HG03135 (cell line): ENCODE measurements around the gene TCFL5.

ENCODE experiments used
- ATAC-seq: cut with Tn5 transposase; IDR thresholded peaks from one replicate; pipeline ENCODE4 v1.9.1; 2021; ENCODE audit warnings: mild to moderate bottlenecking, moderate library complexity; ENCODE audit not compliant: unreplicated experiment

TCFL5 gene

DNA sequence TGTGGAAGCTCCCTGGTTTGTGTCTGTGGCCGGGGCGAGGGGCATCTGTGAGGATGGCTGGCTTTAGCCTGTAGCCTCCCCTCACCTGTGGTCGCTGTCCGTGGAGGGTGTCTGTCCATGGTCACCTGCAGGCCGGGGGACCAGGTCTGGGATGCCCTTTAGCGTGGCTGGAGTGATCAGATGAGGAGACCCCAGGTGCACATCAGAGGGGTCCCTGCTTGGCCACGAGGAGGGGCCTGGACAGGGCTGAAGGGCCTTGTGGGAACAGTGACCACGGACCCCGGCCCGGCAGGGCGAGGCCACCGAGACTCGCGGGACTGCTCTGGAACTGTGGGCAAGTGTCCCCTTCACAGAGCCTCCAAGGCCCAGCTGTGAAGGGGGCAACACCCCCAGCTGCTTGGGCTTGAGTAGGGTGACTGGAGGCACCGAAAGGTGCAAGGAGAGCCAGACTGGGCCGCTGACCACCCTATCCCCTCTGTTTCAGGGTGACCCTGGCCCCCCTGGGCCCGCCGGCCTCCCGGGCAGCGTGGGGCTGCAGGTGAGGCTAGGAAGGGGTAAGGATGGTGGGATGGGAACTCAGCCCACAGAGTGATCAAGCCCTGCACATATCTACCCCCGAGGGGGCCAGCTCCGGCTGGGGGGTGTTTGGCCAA is 36.2 kb downstream of the TCFL5 start:
- no peak for ATAC-seq

DNA sequence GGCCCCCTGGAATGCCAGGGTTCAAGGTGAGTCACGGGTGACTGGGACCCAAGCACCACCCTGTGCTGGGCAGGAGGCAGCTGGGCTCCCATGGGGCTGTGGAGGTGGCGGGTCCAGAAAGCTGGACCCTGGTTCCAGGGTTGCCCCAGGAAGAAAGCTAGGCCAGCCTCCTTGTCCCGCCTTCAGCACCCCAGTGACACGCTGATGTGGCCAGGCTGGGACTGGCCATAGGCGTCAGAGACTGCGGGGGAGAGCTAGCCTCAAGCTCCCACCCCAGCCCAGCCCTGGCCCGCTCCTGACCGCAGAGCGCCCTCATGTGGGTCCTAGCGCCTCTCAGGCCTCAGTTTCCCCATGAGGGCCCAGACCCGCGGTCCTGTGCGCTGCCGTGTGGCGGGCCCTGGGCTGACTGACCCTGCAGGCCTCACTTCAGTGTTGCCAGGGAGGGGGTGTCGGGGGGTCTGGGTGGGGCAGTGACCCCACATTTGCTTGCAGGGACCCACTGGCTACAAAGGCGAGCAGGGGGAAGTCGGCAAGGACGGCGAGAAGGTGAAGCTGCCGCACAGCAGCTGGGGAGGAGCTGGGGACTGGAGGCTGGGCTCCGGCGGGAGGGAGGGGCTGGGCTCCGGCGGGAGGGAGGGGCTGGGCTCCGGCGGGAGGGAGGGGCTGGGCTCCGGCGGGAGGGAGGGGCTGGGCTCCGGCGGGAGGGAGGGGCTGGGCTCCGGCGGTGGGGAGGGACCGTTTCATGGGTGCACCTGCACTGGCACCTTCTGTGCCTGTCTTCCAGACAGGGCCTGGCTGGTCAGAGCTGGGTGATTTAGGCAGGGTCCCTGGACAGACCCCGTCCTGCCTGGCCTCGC is 36.9 kb downstream of the TCFL5 start:
- no peak for ATAC-seq

DNA sequence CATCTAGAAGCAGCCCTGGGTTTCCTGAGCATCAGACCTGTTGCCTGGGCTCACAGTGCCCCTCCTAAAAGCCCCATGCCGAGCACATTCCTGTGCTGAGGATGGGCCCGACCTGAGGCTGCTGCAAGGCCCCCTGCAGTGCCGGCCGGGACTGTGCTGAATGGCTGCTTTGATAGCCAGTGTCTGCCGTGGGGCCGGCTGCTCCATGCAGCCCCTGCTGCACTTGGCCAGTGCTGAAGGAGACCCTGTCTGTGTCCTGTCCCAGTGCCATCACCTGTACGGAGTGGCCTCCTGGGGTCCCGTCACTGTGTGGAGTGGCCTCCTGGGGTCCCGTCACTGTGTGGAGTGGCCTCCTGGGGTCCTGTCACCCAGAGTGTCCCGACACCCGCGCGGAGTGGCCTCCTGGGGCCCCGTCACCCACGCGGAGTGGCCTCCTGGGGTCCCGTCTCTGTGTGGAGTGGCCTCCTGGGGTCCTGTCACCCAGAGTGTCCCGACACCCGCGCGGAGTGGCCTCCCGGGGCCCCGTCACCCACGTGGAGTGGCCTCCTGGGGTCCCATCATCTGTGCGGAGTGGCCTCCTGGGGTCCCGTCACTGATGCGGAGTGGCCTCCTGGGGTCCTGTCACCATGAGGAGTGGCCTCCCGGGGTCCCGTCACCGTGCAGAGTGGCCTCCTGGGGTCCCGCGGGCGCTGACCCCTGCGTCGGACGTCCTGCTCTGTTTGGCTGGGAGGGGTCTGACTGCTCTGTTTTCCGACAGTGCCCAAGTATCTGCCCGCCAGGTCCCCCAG is 37.7 kb downstream of the TCFL5 start:
- ATAC-seq: no peak

DNA sequence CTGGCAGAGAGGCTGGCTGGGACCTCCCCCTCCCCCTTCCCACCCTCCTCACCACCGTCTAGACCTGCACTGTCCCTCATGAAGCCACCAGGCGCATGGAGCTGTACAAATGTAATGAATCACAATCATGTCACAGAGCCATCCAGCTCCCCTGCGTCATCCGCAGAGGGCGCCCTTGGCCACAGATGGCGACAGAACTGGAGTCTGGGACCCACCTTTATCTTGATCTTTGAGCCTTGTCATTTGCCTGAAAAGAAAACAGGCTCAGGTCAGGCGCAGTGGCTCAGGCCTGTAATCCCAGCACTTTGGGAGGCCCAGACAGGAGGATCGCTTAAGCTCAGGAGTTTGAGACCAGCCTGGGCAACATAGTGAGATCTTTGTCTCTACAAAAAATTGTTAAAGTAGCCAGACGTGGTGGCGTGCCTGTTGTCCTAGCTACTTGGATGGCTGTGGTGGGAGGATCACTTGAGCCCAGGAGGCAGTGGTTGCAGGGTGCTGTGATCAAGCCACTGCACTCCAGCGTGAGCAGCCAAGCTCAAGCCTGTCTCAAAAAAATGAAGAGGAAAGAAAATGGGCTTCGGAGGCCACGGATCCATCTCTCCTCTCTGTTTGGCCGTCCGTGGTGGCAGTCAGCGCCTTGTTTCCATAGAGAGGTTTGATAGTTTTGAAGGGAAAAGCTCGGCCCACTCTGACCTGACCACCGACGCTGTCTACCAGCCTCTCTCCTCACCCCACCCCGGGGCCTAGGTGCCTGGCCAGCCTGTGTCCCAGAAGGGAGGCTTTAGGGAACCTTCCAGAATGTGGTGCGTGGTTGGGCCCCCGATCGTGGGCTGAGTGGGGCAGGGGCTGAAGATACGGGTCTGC is 38.6 kb downstream of the TCFL5 start:
- ATAC-seq: no peak

DNA sequence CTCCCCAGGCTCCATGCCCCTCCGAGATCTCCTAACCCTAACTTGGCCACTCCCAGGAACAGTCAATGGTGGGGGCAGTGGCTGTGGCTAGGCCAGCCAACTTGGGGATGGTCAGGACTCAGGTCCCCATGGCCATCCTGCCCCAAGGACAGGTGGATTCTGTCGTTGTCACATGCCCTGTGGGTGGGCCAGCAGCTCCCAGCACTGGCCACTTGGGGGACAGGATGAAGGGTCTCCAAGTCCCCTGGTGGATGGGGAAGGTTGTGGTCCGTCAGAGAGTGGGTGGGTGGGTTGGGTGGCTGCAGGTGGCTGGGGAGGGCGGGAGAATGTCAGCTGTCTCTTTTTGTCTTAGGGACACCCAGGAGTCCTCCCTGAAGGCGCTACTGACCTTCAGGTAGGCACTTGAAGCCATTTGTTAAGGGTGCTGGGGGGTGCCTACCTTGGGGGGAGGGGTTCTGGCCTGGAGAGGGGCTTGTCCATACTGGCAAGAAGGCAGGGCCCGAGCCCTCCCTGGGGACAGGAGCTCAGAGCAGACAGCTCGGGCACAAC is 39.3 kb downstream of the TCFL5 start:
- ATAC-seq: no peak

DNA sequence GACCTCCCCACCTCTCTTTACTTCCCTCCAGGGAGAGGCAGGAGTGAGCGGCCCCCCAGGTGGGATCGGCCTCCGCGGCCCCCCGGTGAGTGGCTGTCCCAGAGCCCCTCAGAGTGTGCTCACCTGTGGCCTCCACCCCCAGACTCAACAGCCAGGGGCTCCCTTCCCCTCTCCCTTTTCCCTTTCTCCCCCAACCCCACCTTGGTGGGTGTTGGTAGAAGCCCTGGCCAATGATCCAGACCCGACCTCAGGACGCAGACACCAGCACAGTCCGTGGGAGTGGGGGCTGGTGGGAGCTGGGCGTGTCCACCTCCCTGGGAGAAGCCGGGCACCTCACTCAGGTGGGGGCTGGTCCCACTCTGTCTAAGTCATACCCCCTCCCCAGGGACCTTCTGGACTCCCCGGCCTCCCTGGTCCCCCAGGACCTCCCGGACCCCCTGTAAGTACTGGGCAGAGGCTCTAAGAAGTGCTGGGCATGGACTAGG is 39.9 kb downstream of the TCFL5 start:
- ATAC-seq: no peak

DNA sequence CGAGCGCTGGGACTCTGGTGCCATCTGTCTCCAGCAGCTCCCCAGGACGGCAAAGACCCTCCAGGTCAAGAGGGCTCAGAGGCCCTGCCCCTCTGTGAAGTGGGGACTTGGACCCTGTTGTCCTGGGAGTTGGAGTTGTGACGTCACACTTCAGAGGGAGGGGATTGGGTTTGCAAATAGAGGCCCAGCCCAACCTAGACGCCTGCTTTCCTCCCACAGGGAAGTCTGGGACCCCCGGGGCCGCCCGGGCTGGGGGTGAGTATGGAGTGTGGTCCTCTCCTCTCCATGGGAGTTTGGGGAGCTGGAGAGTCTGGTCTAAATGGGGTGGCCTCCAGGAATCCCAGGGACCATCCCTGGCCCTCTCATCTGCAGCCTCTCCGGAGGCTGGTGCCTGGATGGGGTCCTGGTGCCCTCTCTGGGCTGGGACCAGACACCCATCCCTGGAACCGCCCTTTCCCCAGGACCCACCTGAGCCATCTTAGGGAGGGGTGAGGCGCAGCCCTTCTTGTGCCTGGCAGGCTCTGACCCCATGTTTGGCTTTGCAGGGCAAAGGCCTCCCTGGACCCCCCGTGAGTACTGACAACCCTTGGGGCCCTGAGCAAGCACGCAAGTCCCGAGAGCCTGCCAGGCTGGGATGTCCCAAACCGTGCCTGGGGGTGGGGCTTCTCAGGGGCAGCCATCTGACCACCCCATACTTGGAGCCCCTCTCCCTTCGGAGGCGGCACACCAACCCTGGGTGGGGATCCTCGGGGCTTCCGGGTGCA is 40.5 kb downstream of the TCFL5 start:
- ATAC-seq: no peak

DNA sequence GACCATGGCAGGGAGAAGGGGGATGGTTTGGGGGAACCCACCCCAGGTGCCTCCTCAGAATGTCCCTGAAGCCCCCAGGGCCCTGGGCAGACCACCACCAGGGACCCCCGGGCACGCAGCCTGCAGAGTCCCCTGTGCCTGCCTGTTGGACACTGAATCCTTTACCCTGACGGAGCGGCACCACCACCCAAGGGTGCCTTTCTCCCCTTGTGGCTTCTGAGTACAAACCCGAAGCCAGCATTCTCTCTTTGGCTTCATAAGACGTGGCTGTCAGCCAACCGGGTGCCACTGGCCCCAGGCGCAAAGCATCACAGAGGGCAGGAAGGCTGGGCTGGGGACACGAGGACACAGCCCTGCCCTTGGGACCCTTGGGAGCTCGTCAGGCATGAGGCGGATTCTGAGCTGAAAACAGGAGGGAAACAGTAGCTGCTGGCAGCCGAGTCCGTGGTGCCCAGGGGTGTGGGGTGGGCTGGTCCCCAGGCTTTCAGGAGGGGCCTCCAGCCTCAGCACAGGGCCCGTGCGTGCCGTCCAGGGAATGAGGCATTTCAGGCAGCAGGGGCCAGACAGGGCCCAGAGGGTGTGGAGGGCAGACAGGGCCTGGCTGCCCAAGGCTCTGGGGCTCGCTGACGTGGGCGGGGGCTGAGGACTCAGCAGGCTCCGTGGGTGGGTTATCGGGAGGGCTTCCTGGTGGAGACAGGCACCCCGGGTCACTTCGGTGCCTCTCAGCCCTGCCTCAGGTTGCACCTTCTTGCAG is 41.2 kb downstream of the TCFL5 start:
- ATAC-seq: no peak

DNA sequence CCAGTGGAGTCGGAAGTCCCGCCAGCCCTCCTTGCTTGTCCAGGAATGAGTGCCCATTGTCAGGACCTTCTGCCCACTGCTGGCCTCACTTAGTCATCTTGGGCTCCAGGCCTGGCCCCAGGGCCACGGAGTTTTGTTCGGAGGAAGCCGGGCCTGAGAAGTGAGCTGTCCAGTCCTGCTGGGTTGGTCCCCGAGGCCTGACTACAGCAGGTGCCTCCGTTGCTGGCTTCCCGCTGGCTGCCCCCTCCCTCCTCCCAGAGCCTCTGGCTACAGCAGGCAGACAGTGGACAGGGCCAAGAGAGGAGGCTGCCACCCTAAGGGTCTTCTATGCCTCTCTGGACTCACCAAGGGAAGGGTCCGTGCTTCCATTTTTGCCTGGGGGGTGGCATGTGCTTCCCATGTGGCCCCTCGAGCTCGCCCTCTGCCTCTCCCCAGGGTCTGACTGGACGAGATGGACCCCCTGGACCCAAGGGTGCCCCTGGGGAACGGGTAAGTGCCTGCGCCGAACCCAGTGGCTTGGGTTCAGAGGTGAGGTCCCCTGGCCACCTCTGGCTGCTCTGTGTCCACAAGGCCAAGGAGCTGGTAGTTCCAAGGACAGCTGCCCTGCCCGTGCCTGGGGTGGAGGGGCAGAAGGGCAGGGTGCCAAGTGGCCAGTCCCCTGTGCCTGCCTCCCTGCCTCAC is 42.0 kb downstream of the TCFL5 start:
- no peak for ATAC-seq

DNA sequence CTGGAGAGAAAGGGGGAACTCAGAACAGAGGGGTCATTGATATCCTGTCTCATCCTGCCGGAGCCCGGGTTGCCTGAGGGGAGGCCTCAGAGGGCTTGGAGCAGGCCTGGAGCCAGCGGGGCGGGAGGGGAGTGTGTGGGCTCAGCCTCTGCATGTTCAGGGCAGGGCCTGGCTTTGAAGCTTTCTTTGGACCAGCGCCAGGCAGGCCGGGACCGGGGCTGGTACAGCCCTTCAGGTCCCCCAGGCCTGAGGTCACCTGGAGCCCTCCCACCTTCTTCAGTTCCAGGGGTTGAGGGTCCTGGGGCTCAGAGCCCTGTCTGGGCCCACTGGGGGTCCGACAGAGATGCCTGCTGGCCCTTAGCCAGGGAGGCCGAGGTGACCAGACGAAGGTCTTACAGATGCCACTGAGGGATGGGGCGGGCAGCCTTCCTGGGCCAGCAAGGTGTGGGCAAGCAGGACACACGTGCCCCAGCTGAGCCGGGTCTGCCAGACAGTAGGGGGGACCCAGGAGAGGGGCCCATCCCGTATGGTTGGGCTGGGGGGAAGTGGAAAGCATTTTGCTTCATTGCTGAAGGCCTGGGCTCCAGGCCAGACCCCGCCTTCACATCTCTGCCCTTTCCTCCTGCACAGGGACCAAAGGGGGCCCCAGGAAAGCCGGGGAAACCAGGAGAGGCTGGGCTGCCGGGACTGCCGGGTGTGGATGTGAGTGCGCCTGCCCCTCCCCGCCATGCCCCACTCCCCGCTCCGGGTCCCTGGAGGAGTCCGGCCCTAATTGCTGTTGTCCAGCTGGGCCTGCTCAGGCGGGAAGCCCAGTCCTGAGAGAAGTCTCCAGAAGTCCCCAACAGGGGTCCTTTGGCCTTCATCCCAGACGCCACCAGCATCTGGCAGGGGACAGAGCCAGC is 42.8 kb downstream of the TCFL5 start:
- ATAC-seq: no peak

DNA sequence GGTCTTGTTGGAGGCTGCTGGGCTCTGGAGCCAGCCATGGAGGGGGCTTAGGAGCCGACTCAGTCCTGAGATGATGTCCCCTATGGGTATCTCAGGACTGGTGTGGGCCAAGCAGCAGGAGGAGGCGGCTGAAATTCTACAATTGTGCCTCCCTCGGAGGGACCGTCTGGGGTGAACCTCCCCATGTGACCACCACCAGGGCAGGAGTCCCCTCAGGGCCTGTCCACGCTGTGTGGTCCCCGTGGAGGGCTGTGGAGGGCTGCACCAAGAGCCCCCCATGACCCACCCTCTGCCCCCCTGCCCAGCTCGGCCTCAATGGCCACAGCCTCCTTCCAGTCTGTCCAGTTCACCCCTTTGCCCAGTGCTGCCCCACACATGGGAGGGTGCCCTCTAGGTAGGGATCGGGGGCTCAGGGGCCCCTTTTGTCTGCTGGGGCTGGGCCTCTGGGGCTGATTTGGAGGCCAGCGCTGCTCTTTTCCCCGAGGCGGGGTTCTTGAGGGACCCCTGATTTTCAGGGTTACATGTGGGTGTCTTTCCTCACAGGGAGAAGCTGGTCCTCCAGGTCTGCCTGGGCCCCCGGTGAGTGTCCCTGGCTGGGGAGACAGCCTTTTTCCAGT is 43.5 kb downstream of the TCFL5 start:
- no peak for ATAC-seq

DNA sequence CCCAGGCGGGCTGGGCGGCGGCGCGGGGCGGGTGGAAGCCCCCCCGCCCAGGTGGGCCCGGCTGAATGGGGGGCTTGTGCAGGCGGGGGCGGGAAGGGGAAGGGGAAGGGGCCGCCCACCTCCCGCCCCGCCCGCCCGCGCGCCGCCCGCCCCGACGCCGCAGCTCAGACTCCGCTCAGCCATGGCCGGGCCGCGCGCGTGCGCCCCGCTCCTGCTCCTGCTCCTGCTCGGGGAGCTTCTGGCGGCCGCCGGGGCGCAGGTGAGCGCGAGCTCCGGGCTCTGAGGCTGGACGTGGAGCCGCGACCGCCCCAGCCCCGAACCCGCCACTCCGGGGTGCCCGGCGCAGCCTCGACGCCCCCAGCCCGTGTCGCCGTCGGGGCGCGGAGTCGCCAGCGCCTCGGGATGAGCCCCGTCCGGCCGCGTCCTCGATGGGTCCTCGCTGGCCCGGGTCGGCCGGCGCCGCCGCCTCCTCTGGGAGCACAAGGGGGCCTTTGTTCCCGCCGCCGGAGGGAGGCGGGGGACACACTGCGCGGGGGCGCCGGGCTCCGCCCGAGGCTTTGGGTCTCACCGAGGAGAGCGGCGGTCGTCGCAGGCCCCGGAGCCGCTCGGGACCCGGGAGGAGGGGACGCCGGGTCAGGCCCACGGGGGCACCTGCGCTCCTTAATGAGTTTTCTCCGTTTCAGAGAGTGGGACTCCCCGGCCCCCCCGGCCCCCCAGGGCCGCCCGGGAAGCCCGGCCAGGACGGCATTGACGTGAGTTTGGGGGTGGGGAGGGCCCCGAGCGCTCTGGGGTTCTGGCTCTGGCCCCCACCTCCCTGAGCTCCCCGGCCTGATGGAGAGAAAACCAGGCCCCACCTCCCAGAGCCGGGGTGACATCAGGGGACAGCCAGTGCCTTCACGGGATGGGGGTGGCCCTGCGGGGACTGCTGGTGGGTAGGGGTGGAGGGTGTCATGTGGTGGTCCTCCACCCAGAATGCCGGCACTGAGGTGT is 44.4 kb downstream of the TCFL5 start, which contains the start of gene COL9A3:
COL9A3 (plus strand) TSS at position 167 of the 990 bp plus-strand sequence; CDS start at position 182, 15 bp downstream.
- no peak for ATAC-seq

DNA sequence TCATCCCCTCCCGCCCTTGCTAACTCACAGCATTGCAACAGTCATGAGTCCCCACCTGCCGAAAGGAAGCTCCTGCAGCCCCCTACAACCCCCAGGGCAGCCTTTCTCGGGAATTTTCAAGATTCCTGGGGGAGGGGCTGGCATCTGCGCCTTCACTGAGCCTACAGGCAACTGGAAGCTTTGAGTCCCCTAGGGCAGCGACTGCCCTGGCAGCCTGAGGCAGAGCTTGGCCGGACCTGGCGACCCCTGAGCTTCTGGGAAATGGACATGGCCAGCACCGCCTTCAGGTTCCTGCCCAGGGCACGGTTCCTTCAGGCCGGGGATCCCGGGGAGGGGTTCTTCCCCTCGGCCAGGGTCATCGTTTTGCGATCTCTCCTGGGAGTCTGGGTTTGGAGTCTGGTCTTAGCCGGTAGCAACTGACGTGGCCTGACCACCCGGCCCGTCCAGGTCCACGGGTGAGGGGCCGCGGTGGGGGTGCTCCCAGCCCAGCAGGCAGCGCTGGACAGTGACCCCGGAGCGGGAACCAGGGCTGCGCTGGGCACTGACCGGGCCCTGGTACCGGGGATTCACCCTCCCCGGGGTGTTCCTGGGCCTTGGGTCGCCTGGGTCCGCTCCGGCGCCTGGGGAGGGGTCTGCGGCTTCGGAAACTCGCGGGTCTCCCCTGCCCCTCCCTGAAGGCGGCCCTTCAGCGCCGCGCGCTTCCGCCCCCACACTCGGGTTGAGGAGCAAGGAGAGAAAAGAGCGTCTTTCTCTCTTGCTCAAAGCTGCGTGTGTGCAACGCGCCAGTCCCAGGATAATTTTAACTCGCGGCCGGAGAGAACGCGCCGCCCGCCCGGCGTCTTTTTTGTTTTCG is 45.4 kb downstream of the TCFL5 start:
- no peak for ATAC-seq
